Kidney (tissue), 14 donors: ENCODE data around the gene FAM50A. TPM values are rescaled to one million over a fixed set of nuclear protein-coding genes. Genes with fewer than 3 reads are reported as not detected.

Experiments
- DNase-seq, 5 donors: peaks; one replicate each; pipeline ENCODE4 v3.0.0-alpha.2; 2013 to 2020
- FAIRE-seq: peaks from 2 replicates; lab custom pipeline; 2012; peaks lifted over from hg19 to GRCh38; lab: Jason Lieb, UNC
- H3K27ac ChIP-seq, 2 donors: one replicate each; pipeline ENCODE4 v1.7.0; 2013; ENCODE audit warnings: low read depth in 2 of 2, low read length in 2 of 2, inconsistent platforms in 1 of 2
- H3K27me3 ChIP-seq: one replicate; pipeline ENCODE4 v1.7.1; 2013; ENCODE audit warnings: low read length, inconsistent platforms; ENCODE audit not compliant: control insufficient read depth, insufficient read depth
- H3K36me3 ChIP-seq, 3 donors: one replicate each; pipeline versions ENCODE4 v1.7.0 to v1.7.1; 2013; ENCODE audit warnings: low read length in 3 of 3, control low read depth in 1 of 3, inconsistent platforms in 1 of 3; ENCODE audit not compliant: insufficient read depth in 3 of 3, control insufficient read depth in 2 of 3
- H3K4me1 ChIP-seq, 3 donors: one replicate each; pipeline versions ENCODE4 v1.7.0 to v1.7.1; 2013; ENCODE audit warnings: low read length in 3 of 3, inconsistent platforms in 1 of 3, low read depth in 1 of 3; ENCODE audit not compliant: control insufficient read depth in 2 of 3, insufficient read depth in 2 of 3
- H3K4me3 ChIP-seq, 3 donors: one replicate each; pipeline versions ENCODE4 v1.7.0 to v1.8.1; 2013; ENCODE audit warnings: low read length in 3 of 3, control low read depth in 1 of 3, inconsistent platforms in 1 of 3
- H3K9ac ChIP-seq, 3 donors: one replicate each; pipeline versions ENCODE4 v1.7.0 to v1.7.1; 2013; ENCODE audit warnings: low read length in 3 of 3, control low read depth in 1 of 3, inconsistent platforms in 1 of 3
- H3K9me3 ChIP-seq, 3 donors: one replicate each; pipeline versions ENCODE4 v1.7.0 to v1.7.1; 2013; ENCODE audit warnings: low read length in 3 of 3, control low read depth in 1 of 3, inconsistent platforms in 1 of 3; ENCODE audit not compliant: control insufficient read depth in 2 of 3, insufficient read depth in 1 of 3
- intact Hi-C: fragments of 100-400 bp; cut with DNase I; formaldehyde crosslinking; loops from one replicate; pipeline ENCODE4 v1.11.1; 2022
- polyA plus RNA-seq: library from polyadenylated mRNA; stranded (reverse); fragments of 350-450 nt; fragmentation: Illumina TruSeq; extraction: RNeasy Lipid Tissue Mini Kit (QIAGEN cat#74804); gene quantifications from one replicate; pipeline ENCODE4 v1.2.3, GENCODE V29; 2014; ENCODE audit warnings: low read depth, low replicate concordance; ENCODE audit not compliant: insufficient read depth
- total RNA-seq: library from RNA; stranded (reverse); fragmentation: NEBNext Ultra II Directional; extraction: Animal tissue kit (Norgen Biotek cat#: 25700); gene quantifications from one replicate; pipeline ENCODE4 v1.2.1, GENCODE V29; 2021
- TF ChIP-seq, protein P1 (sequence below): IDR thresholded peaks from 3 replicates; pipeline ENCODE4 v1.5.1; 2012; ENCODE audit warnings: mild to moderate bottlenecking, moderate library complexity, borderline replicate concordance; ENCODE audit not compliant: insufficient read depth; ENCODE audit errors: extremely low read depth
- donor health status: control.
- donor health status: control.
- donor health status: control.
- donor health status: control.
- donor health status: control.
- donor health status: DM: yes; HTN: yes; CAD: no.
- donor health status: Normal renal cell carcinoma (clear cell type).

The FAM50A gene
- total and polyA plus RNA-seq, 2 donors from 2014 or later = 46.0 to 112 TPM

DNA sequence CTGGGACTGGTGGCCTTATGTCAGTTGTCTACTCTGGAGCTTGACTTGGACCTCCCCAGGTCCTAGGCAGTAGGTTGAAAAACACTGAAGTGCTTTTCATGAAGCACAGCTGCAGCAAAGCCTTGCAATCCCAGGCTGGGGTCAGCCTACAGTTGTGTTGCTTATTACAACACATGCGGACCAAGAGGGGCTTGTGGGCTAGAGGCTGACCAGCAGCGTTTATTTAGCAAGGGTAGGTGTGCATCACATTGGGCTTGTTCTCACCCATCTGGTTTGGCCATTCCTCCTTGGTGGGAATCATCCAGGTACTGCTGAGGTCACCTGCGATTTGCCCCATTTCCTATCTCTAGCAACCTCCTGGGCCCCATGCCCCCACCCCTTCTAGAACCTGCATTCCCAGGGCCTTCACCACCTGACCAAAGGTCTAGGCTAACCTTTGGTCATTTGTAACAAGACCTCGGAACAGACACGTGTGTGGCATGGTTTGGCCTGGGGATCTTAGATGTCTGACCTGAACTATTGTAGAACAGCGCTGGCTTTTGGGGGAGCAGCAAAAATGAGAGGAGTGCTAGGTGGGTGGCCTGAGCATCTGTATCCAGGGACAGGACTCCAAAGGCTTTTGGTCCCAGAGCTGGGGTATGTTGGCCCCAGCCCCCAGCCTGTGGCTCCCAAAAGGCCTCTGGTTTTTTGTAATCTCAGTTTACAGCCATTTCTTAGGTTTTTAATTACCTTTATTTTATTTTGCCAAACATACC lies 42.7 kb upstream of the FAM50A start:
- no peak overlapping the region for H3K27ac ChIP-seq
- intact Hi-C loops = no loop called here
- no peaks in the 10 kb centered on the region for H3K27me3 ChIP-seq
- peaks cover 2 to 15% (median 8%) of the 10 kb centered on the region in 3 donors for H3K36me3 ChIP-seq
- no peak for DNase-seq
- FAIRE-seq = no peak
- H3K4me1 ChIP-seq = peaks cover 0 to 21% (median 7%) of the 10 kb centered on the region in 3 donors
- TF ChIP-seq, protein P1, sequence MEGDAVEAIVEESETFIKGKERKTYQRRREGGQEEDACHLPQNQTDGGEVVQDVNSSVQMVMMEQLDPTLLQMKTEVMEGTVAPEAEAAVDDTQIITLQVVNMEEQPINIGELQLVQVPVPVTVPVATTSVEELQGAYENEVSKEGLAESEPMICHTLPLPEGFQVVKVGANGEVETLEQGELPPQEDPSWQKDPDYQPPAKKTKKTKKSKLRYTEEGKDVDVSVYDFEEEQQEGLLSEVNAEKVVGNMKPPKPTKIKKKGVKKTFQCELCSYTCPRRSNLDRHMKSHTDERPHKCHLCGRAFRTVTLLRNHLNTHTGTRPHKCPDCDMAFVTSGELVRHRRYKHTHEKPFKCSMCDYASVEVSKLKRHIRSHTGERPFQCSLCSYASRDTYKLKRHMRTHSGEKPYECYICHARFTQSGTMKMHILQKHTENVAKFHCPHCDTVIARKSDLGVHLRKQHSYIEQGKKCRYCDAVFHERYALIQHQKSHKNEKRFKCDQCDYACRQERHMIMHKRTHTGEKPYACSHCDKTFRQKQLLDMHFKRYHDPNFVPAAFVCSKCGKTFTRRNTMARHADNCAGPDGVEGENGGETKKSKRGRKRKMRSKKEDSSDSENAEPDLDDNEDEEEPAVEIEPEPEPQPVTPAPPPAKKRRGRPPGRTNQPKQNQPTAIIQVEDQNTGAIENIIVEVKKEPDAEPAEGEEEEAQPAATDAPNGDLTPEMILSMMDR = no peak
- H3K4me3 ChIP-seq = no peak overlapping the region
- no peaks in the 10 kb centered on the region for H3K9me3 ChIP-seq
- H3K9ac ChIP-seq = no peak overlapping the region

DNA sequence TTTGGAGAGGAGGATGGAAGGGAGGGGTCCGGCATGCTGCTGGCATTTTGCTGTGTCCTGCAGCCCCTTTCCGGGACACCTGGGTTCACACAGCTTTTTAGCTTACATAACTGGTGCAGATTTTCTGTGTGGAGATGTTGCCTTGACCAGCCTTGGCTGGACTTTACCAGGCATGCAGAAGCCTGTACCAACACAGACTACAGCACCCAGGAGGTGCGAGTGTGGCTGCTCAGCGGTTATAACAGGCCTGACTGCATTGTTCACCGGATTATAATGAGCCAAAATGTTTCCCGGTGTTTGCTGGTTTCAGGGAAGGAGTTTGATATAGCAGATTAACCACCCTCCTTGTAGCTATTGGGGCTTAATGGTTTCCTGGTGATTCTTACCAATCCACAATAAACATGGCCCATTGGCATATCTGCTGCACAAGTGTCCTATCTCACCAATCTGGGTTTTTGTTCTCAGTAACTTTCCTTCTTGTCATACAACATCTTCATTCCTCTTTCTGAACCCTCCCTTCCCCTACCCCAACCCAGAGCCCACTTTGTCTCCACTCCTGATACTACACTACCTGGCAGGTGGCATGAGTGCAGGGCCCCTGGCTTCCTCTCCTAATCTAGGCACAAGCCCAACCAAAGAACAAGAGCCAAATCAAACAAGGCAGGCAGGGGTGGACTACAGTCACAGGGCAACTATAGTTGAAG lies 41.9 kb upstream of the FAM50A start:
- no peaks in the 10 kb centered on the region for H3K27me3 ChIP-seq
- TF ChIP-seq, protein P1 = no peak
- no peak overlapping the region for H3K4me3 ChIP-seq
- DNase-seq (no peak), FAIRE-seq (no peak)
- intact Hi-C loops = no loop called here
- H3K36me3 ChIP-seq = peaks cover 2 to 15% (median 8%) of the 10 kb centered on the region in 3 donors
- no peak overlapping the region for H3K27ac ChIP-seq
- H3K9ac ChIP-seq = no peak overlapping the region
- H3K4me1 ChIP-seq = peaks cover 0 to 19% (median 7%) of the 10 kb centered on the region in 3 donors
- no peaks in the 10 kb centered on the region for H3K9me3 ChIP-seq

DNA sequence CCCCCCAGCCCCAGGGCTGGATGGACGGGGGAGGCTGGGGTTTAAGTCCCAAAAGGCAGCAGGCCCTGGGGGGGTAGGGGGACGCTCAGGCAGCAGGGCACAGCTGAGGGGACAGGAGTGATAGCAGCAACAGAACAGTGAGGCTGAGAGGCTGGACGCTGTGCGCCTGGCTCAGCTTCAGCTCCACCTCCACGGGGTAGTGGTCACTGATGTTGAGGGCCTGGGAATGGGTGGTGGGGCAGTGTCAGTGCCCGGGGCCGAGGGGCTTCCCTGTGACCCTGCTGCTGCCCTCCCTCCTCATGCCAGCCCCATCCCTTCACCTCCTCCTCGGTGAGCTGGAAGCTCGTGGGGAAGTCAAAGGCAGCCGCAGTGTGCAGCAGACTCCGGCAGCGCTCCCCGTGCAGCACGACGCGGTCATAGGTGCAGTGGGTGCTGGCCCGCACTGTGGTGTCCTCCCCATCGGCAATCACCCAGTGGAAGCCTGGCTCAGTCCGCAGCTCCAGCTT lies 41.3 kb upstream of the FAM50A start:
- intact Hi-C loops = no loop called here

More for the DNA sequence above, 41.3 kb upstream of the FAM50A start:
- Histone ChIP-seq H3K36me3 (peaks cover 2 to 15% (median 8%) of the 10 kb centered on the region in 3 donors), H3K27ac (no peak overlapping the region), H3K9me3 (no peaks in the 10 kb centered on the region), H3K27me3 (no peaks in the 10 kb centered on the region), H3K4me3 (no peak overlapping the region), H3K9ac (no peak overlapping the region), H3K4me1 (peaks cover 0 to 18% (median 7%) of the 10 kb centered on the region in 3 donors)
- TF ChIP-seq, protein P1 = no peak
- FAIRE-seq = no peak
- DNase-seq = peak in 1 of 5 donors; percentile 73
